HFF-Myc (cell line): ENCODE results near the gene SSX2IP.
"Not testable (repeated sequence)": the region's sequence is repeated elsewhere in the genome, so short reads cannot be mapped to it uniquely, and the experiment has no call there.

Experiments
- DNase-seq: peaks from one replicate; pipeline ENCODE4 v3.0.0-alpha.2; 2011; ENCODE audit warnings: low read depth; ENCODE audit errors: extremely low read depth
- H3K4me3 ChIP-seq: replicated peaks from 2 replicates; pipeline ENCODE4 v1.5.1; 2011; ENCODE audit warnings: low read depth, mild to moderate bottlenecking, control low read depth, low read length
- TF ChIP-seq, protein P1 (sequence below): IDR thresholded peaks from 2 replicates; pipeline ENCODE4 v1.5.1; 2012; ENCODE audit warnings: mild to moderate bottlenecking, low read depth, low read length, control low read depth; ENCODE audit errors: missing control alignments

SSX2IP gene

DNA sequence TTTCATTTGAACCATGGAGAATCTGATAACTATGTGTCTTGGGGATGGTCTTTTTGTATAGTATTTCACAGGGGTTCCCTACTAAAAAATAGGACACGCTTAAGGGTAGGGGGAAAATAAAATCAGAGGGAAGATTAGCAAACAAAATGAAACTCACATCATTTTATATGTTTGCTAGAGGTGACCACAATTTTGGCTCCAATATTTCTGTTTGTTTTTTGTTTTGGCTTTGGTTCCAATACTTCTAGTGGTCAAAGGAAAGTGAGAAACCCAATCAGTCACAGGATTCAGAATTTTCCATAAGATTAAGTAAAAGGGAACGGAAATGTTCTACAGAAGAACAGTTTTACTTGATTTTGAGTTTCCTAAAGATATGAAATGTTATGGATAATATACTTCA is 42.3 kb upstream of the SSX2IP start:
- DNase-seq, result no peak
- TF ChIP-seq, protein P1, sequence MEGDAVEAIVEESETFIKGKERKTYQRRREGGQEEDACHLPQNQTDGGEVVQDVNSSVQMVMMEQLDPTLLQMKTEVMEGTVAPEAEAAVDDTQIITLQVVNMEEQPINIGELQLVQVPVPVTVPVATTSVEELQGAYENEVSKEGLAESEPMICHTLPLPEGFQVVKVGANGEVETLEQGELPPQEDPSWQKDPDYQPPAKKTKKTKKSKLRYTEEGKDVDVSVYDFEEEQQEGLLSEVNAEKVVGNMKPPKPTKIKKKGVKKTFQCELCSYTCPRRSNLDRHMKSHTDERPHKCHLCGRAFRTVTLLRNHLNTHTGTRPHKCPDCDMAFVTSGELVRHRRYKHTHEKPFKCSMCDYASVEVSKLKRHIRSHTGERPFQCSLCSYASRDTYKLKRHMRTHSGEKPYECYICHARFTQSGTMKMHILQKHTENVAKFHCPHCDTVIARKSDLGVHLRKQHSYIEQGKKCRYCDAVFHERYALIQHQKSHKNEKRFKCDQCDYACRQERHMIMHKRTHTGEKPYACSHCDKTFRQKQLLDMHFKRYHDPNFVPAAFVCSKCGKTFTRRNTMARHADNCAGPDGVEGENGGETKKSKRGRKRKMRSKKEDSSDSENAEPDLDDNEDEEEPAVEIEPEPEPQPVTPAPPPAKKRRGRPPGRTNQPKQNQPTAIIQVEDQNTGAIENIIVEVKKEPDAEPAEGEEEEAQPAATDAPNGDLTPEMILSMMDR, result no peak

GRCh38 chr1:84731519-84731918 is 41.3 kb upstream of the SSX2IP start:
- TF ChIP-seq, protein P1, result no peak

More for the DNA sequence above, 42.3 kb upstream of the SSX2IP start:
- H3K4me3 ChIP-seq, result no peak overlapping the region

GRCh38 chr1:84727711-84728110 is 37.5 kb upstream of the SSX2IP start:
- DNase-seq, H3K4me3 ChIP-seq: not testable (repeated sequence)

More at GRCh38 chr1:84731519-84731918, 41.3 kb upstream of the SSX2IP start:
- DNase-seq, result no peak
- no peak overlapping the region for H3K4me3 ChIP-seq

DNA sequence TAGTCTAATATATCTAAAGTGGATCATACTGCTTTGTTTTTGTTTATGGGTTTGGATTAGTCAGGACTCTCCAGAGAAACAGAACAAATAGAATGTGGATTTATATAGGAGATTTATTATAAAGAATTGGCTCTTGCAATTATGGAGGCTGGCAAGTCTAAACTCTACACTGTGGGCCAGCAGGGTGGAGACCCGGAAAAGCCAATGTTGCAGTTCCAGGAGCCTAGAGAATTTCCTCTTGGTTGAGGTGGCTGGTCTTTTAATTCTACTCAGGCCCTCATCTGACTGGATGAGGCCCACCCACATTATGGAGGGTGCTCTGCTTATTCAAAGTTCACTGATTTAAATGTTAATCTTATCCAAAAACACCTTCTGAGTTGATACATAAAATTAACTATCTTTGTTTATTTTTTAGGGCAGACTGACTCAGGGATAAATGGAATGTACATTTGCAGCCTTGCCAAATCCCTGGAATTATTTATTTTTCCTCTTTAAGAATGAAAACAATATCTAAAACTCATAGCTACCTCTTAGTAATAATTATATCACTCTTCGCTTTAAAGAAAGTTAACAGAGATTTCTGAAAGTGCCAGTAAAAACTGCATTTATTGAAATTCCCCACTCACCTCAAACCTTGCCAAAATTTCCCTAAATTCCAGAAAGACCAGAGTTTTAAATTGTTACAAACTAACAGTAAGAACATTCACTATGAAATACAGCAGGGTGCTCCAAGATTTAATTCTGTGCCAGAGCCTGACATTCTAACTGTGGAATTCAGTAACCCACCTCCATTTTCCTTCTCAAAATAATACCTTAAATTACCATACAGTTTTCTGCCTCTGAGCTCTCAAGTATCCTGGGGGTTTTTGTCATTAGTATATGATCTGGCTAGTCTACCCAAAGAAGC is 36.6 kb upstream of the SSX2IP start:
- TF ChIP-seq, protein P1, result no peak
- no peak for DNase-seq
- no peak overlapping the region for H3K4me3 ChIP-seq

DNA sequence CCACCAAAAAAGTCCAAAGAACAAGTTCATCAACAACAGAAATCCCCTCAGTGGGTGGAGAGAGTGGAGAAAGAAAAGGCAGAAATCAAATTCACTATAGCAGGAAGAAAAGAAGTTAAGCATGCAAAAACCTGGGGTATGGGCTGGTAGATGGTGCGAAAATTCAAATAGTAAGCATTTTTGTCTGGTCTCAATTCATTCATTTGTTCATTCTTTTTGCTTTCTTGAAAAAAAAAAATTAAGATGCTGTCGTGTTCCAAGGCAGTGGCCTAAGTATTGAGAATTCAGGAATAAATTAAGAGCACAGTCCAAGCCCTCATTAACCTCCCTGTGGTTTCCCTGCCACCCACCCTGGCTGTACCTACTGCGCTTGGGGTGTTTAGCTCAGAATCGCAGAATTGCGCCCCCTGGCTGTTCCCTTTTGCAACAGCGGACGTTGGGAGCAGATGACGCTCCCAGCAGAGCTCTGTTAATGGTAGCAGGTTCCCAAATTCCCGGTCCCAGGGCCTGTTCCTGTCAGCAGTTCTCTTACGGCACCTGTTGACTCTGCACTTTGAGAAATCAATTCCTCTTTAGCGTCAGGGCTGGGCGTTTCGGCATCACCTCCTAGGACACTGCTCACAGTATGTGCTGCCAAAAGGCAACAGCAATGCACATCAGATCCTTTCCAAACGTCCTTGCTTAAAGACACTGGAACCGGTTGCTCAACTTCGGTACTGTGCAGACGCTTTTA is 34.0 kb upstream of the SSX2IP start:
- no peak for DNase-seq
- TF ChIP-seq, protein P1, result peak; percentile 47
- no peak overlapping the region for H3K4me3 ChIP-seq

DNA sequence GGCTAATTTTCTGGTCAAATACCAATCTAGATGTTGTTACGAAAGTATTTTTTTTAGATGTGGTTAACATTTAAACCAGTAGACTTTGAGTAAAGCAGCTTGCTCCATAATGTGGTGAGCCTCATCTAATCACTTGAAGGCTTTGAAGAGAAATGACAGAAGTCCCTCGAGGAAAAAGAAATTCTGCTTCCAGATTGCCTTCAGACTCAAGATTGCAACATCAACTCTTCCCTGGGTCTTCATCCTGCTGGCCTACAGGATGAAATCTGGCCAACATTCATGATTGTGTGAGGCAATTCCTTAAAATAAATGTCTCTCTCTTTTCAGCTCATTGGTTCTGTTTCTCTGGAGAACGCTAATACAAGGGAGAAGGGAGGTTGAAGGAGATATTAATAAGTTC is 32.5 kb upstream of the SSX2IP start:
- H3K4me3 ChIP-seq, result no peak overlapping the region
- TF ChIP-seq, protein P1, result no peak
- no peak for DNase-seq

- DNase-seq, H3K4me3 ChIP-seq: not testable (repeated sequence)
These were observed 31.6 kb upstream of the SSX2IP start for GRCh38 chr1:84721872-84722271.
